ENCODE data around the gene ARL16. TPM values are rescaled to one million over a fixed set of nuclear protein-coding genes. Genes with fewer than 3 reads are reported as not detected.

ARL16 gene
- total RNA-seq, 3 donors from 2014 or later (not counting 1 experiment from before 2014, with no cell fraction given), result 23.3 to 47.9 (median 39.3) TPM

GRCh38 chr17:81720267-81721071, 36.9 kb upstream of the ARL16 start:
- TF ChIP-seq CTCF (IDR thresholded peaks at IDR 0.05), result no peak
- ATAC-seq (no peak), DNase-seq (no peak)
- no peaks in the 10 kb centered on the region for H3K27me3 ChIP-seq (ENCODE audit: control insufficient read depth, insufficient read depth, low read length)
- H3K36me3 ChIP-seq (ENCODE audit: control insufficient read depth, insufficient read depth, low read length), result no peaks in the 10 kb centered on the region
- H3K9me3 ChIP-seq (ENCODE audit: control insufficient read depth, insufficient read depth, low read length), result no peaks in the 10 kb centered on the region
- intact Hi-C loops (cut with micrococcal nuclease), result no loop called here
- Mint-ChIP-seq H3K4me3 (no peak overlapping the region), H3K27ac (no peak overlapping the region), H3K4me1 (no peaks in the 10 kb centered on the region), H3K27me3 (ENCODE audit: low read depth in 2 of 2) (peaks cover 0 to 7% of the 10 kb centered on the region in 2 donors), H3K36me3 (no peaks in the 10 kb centered on the region), H3K9me3 (no peaks in the 10 kb centered on the region)
- H3K4me1 ChIP-seq (ENCODE audit: control insufficient read depth, insufficient read depth, low read length), result no peaks in the 10 kb centered on the region
- 91% methylated on average over 33 of the region's 33 CpGs for WGBS (ENCODE audit: insufficient coverage)
- H3K4me3 ChIP-seq (ENCODE audit: low read length), result no peak overlapping the region
- no peak overlapping the region for H3K27ac ChIP-seq (ENCODE audit: low read length)

- Mint-ChIP-seq H3K9me3 (no peaks in the 10 kb centered on the region), H3K4me3 (no peak overlapping the region), H3K27me3 (ENCODE audit: low read depth in 2 of 2) (peaks cover 0 to 7% of the 10 kb centered on the region in 2 donors), H3K36me3 (no peaks in the 10 kb centered on the region), H3K27ac (no peak overlapping the region), H3K4me1 (no peaks in the 10 kb centered on the region)
- Histone ChIP-seq H3K9me3 (ENCODE audit: control insufficient read depth, insufficient read depth, low read length) (no peaks in the 10 kb centered on the region), H3K27ac (ENCODE audit: low read length) (no peak overlapping the region), H3K27me3 (ENCODE audit: control insufficient read depth, insufficient read depth, low read length) (no peaks in the 10 kb centered on the region), H3K4me3 (ENCODE audit: low read length) (no peak overlapping the region), H3K36me3 (ENCODE audit: control insufficient read depth, insufficient read depth, low read length) (no peaks in the 10 kb centered on the region), H3K4me1 (ENCODE audit: control insufficient read depth, insufficient read depth, low read length) (no peaks in the 10 kb centered on the region)
- intact Hi-C loops (cut with micrococcal nuclease), result no loop called here
- ATAC-seq, result no peak
- TF ChIP-seq CTCF (IDR thresholded peaks at IDR 0.05), result no peak
- no peak for DNase-seq
- 88% methylated on average over 30 of the region's 33 CpGs for WGBS (ENCODE audit: insufficient coverage)
Measured at GRCh38 chr17:81719410-81720266, 36.0 kb upstream of the ARL16 start.

- H3K36me3 ChIP-seq (ENCODE audit: control insufficient read depth, insufficient read depth, low read length), result no peaks in the 10 kb centered on the region
- ATAC-seq (no peak), DNase-seq (no peak)
- H3K4me3 ChIP-seq (ENCODE audit: low read length), result no peak overlapping the region
- H3K27ac ChIP-seq (ENCODE audit: low read length), result no peak overlapping the region
- Mint-ChIP-seq H3K4me3 (no peak overlapping the region), H3K36me3 (no peaks in the 10 kb centered on the region), H3K4me1 (peaks cover 5 to 10% of the 10 kb centered on the region in 2 donors), H3K27ac (no peak overlapping the region), H3K27me3 (ENCODE audit: low read depth in 2 of 2) (no peaks in the 10 kb centered on the region), H3K9me3 (no peaks in the 10 kb centered on the region)
- WGBS (ENCODE audit: insufficient coverage), result 94% methylated on average over 9 of the region's 9 CpGs
- H3K4me1 ChIP-seq (ENCODE audit: control insufficient read depth, insufficient read depth, low read length), result peaks cover 8% of the 10 kb centered on the region
- intact Hi-C loops (cut with micrococcal nuclease), result no loop called here
- no peaks in the 10 kb centered on the region for H3K27me3 ChIP-seq (ENCODE audit: control insufficient read depth, insufficient read depth, low read length)
- no peak for TF ChIP-seq CTCF (IDR thresholded peaks at IDR 0.05)
- H3K9me3 ChIP-seq (ENCODE audit: control insufficient read depth, insufficient read depth, low read length), result no peaks in the 10 kb centered on the region
Measured at GRCh38 chr17:81717766-81718089, 34.1 kb upstream of the ARL16 start.
